ENCODE results near the gene CD22. TPM values are rescaled to one million over a fixed set of nuclear protein-coding genes. Genes with fewer than 3 reads are reported as not detected.

The CD22 gene
- total and polyA plus RNA-seq, 2 donors (not counting 1 experiment from before 2014, with no cell fraction given): 692 to 1,437 TPM

GRCh38 chr19:35287713-35288112 is 41.3 kb upstream of the CD22 start:
- no peaks in the 10 kb centered on the region for H3K79me2 ChIP-seq (ENCODE audit: control insufficient read depth, insufficient read depth, low read length)
- H3K27ac ChIP-seq (ENCODE audit: low read length in 2 of 2): no peak overlapping the region
- H3K36me3 ChIP-seq (replicated peaks in 1 of 2; ENCODE audit: control extremely low read depth in 1 of 2, control insufficient read depth in 1 of 2, extremely low read depth in 1 of 2, insufficient read depth in 2 of 2, low read length in 1 of 2): no peaks in the 10 kb centered on the region
- H3K27me3 Mint-ChIP-seq: no peaks in the 10 kb centered on the region
- intact Hi-C loops (cut with micrococcal nuclease): no loop called here
- peaks cover 29% of the 10 kb centered on the region for H3K4me1 Mint-ChIP-seq
- H3K9ac ChIP-seq (ENCODE audit: low read length): no peak overlapping the region
- H3K9me3 ChIP-seq (ENCODE audit: control extremely low read depth in 1 of 3, control insufficient read depth in 2 of 3, insufficient read depth in 1 of 3, low read length in 2 of 3): no peaks in the 10 kb centered on the region
- H2AFZ ChIP-seq (ENCODE audit: insufficient read depth, low read depth, low read length, poor library complexity, severe bottlenecking): no peak overlapping the region
- ATAC-seq (ENCODE audit: low read depth) (no peak), DNase-seq (no peak)
- H4K20me1 ChIP-seq (ENCODE audit: control insufficient read depth, insufficient read depth, low read length, poor library complexity, severe bottlenecking): no peaks in the 10 kb centered on the region
- no peaks in the 10 kb centered on the region for H3K27me3 ChIP-seq (replicated peaks in 1 of 4; ENCODE audit: control extremely low read depth in 1 of 4, control insufficient read depth in 3 of 4, insufficient read depth in 4 of 4, low read length in 3 of 4)
- TF ChIP-seq CTCF (IDR thresholded peaks at IDR 0.05): no peak
- no peak for TF ChIP-seq EZH2 (IDR thresholded peaks at IDR 0.05; ENCODE audit: borderline replicate concordance, insufficient read depth, low read depth, low read length, poor library complexity, severe bottlenecking)
- no peaks in the 10 kb centered on the region for H3K9me3 Mint-ChIP-seq (ENCODE audit: insufficient read depth)
- 90% methylated on average over 7 of the region's 10 CpGs for WGBS (ENCODE audit: insufficient coverage)
- H3K4me2 ChIP-seq (replicated peaks; ENCODE audit: low read depth, low read length, poor library complexity, severe bottlenecking): no peak overlapping the region
- ChIA-PET CTCF (interaction anchor here (1.3 kb wide), 1 partner anchor 66 kb away, joined by 3 read pairs; no protein-coding TSS in a partner anchor), POLR2A (no interaction called here)
- H3K27ac Mint-ChIP-seq: no peak overlapping the region
- no peak overlapping the region for H3K4me3 Mint-ChIP-seq
- no peak overlapping the region for H3K4me3 ChIP-seq (ENCODE audit: control extremely low read depth in 1 of 5, extremely low read depth in 1 of 5, insufficient read depth in 1 of 5, low read depth in 2 of 5, low read length in 4 of 5)
- peaks cover 9 to 16% of the 10 kb centered on the region in 2 donors for H3K4me1 ChIP-seq (ENCODE audit: control insufficient read depth in 2 of 2, insufficient read depth in 2 of 2, low read length in 2 of 2)

GRCh38 chr19:35288331-35288730 is 40.7 kb upstream of the CD22 start:
- H3K4me1 Mint-ChIP-seq: peaks cover 29% of the 10 kb centered on the region
- no peaks in the 10 kb centered on the region for H3K9me3 ChIP-seq (ENCODE audit: control extremely low read depth in 1 of 3, control insufficient read depth in 2 of 3, insufficient read depth in 1 of 3, low read length in 2 of 3)
- H3K79me2 ChIP-seq (ENCODE audit: control insufficient read depth, insufficient read depth, low read length): no peaks in the 10 kb centered on the region
- H3K27ac ChIP-seq (ENCODE audit: low read length in 2 of 2): no peak overlapping the region
- H3K27me3 Mint-ChIP-seq: no peaks in the 10 kb centered on the region
- no peak overlapping the region for H3K27ac Mint-ChIP-seq
- no peak for DNase-seq
- H2AFZ ChIP-seq (ENCODE audit: insufficient read depth, low read depth, low read length, poor library complexity, severe bottlenecking): no peak overlapping the region
- H3K4me3 Mint-ChIP-seq: no peak overlapping the region
- no peak overlapping the region for H3K4me2 ChIP-seq (replicated peaks; ENCODE audit: low read depth, low read length, poor library complexity, severe bottlenecking)
- no peaks in the 10 kb centered on the region for H3K36me3 ChIP-seq (replicated peaks in 1 of 2; ENCODE audit: control extremely low read depth in 1 of 2, control insufficient read depth in 1 of 2, extremely low read depth in 1 of 2, insufficient read depth in 2 of 2, low read length in 1 of 2)
- peaks cover 3 to 13% of the 10 kb centered on the region in 2 donors for H3K4me1 ChIP-seq (ENCODE audit: control insufficient read depth in 2 of 2, insufficient read depth in 2 of 2, low read length in 2 of 2)
- TF ChIP-seq EZH2 (IDR thresholded peaks at IDR 0.05; ENCODE audit: borderline replicate concordance, insufficient read depth, low read depth, low read length, poor library complexity, severe bottlenecking) (no peak), CTCF (IDR thresholded peaks at IDR 0.05) (no peak)
- 91% methylated on average over 2 of the region's 2 CpGs for WGBS (ENCODE audit: insufficient coverage)
- H3K9me3 Mint-ChIP-seq (ENCODE audit: insufficient read depth): no peaks in the 10 kb centered on the region
- ChIA-PET POLR2A (interaction anchor here (1.1 kb wide), 1 partner anchor 49 kb away, joined by 3 read pairs; no protein-coding TSS in a partner anchor), CTCF (no interaction called here)
- no peaks in the 10 kb centered on the region for H4K20me1 ChIP-seq (ENCODE audit: control insufficient read depth, insufficient read depth, low read length, poor library complexity, severe bottlenecking)
- no peak overlapping the region for H3K9ac ChIP-seq (ENCODE audit: low read length)
- no peaks in the 10 kb centered on the region for H3K27me3 ChIP-seq (replicated peaks in 1 of 4; ENCODE audit: control extremely low read depth in 1 of 4, control insufficient read depth in 3 of 4, insufficient read depth in 4 of 4, low read length in 3 of 4)
- ATAC-seq (ENCODE audit: low read depth): no peak
- H3K4me3 ChIP-seq (ENCODE audit: control extremely low read depth in 1 of 5, extremely low read depth in 1 of 5, insufficient read depth in 1 of 5, low read depth in 2 of 5, low read length in 4 of 5): no peak overlapping the region
- intact Hi-C loops (cut with micrococcal nuclease): no loop called here
